ENCODE measurements around the gene MDN1.

Gene MDN1

DNA sequence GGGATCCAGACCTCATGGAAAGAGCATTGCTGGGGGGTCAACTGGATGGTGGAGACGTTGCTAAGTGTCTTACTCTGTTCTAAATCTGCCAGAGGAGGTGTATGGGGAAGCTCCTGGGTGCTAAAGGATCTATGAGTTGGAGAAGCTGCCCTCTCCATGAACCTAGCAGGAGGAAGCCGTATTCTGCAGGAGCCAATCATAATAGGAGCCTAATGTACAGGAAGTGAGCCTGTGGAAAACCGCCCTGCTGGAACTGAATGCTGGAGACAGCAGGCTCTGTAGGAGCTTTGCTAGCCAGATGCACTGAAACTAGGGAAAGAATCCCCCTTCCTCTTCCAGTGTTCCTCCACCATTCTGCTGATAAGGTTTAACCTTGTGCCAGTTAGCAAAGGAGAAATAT is 20.9 kb upstream of the MDN1 start:
- TF ChIP-seq, protein P1, sequence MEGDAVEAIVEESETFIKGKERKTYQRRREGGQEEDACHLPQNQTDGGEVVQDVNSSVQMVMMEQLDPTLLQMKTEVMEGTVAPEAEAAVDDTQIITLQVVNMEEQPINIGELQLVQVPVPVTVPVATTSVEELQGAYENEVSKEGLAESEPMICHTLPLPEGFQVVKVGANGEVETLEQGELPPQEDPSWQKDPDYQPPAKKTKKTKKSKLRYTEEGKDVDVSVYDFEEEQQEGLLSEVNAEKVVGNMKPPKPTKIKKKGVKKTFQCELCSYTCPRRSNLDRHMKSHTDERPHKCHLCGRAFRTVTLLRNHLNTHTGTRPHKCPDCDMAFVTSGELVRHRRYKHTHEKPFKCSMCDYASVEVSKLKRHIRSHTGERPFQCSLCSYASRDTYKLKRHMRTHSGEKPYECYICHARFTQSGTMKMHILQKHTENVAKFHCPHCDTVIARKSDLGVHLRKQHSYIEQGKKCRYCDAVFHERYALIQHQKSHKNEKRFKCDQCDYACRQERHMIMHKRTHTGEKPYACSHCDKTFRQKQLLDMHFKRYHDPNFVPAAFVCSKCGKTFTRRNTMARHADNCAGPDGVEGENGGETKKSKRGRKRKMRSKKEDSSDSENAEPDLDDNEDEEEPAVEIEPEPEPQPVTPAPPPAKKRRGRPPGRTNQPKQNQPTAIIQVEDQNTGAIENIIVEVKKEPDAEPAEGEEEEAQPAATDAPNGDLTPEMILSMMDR (IDR thresholded peaks at IDR 0.05) = no peak
- peaks cover 24% of the 10 kb centered on the region for H3K4me1 Mint-ChIP-seq
- peak overlapping the region; percentile 81 for H3K27ac Mint-ChIP-seq
- no peak for DNase-seq
- no peak overlapping the region for H3K4me3 Mint-ChIP-seq
- peaks cover 38% of the 10 kb centered on the region for H3K36me3 Mint-ChIP-seq (ENCODE audit: low read depth)
- H3K27me3 Mint-ChIP-seq (ENCODE audit: low read depth, poor library complexity) = no peaks in the 10 kb centered on the region
- H3K9me3 Mint-ChIP-seq = no peaks in the 10 kb centered on the region

DNA sequence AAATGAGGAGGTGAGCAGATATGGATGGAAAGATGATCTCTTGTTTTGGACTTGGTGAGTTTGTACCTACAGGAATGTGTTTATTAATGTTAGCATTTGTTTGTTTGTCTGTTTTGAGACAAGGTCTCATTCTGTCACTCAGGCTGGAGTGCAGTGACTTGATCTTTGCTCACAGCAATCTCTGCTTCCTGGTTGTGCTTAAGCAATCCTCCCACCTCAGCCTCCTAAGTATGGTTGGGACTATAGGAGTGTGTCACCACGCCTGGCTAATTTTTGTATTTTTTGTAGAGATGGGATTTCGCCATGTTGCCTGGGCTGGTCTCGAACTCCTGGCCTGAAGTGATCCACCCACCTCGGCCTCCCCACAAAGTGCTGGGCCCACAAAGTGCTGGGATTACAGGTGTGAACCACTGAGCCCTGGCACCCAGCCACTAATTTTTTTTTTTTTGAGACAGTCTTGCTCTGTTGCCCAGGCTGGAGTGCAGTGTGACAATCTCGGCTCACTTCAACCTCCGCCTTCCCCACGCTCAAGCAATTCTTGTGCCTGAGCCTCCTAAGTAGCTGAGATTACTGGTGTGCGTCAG is 17.1 kb upstream of the MDN1 start:
- H3K4me3 Mint-ChIP-seq = no peak overlapping the region
- DNase-seq = no peak
- H3K27ac Mint-ChIP-seq = no peak overlapping the region
- TF ChIP-seq, protein P1 (IDR thresholded peaks at IDR 0.05) = no peak
- H3K9me3 Mint-ChIP-seq = no peaks in the 10 kb centered on the region
- H3K4me1 Mint-ChIP-seq = peaks cover 13% of the 10 kb centered on the region
- H3K36me3 Mint-ChIP-seq (ENCODE audit: low read depth) = peaks cover 64% of the 10 kb centered on the region
- H3K27me3 Mint-ChIP-seq (ENCODE audit: low read depth, poor library complexity) = no peaks in the 10 kb centered on the region

DNA sequence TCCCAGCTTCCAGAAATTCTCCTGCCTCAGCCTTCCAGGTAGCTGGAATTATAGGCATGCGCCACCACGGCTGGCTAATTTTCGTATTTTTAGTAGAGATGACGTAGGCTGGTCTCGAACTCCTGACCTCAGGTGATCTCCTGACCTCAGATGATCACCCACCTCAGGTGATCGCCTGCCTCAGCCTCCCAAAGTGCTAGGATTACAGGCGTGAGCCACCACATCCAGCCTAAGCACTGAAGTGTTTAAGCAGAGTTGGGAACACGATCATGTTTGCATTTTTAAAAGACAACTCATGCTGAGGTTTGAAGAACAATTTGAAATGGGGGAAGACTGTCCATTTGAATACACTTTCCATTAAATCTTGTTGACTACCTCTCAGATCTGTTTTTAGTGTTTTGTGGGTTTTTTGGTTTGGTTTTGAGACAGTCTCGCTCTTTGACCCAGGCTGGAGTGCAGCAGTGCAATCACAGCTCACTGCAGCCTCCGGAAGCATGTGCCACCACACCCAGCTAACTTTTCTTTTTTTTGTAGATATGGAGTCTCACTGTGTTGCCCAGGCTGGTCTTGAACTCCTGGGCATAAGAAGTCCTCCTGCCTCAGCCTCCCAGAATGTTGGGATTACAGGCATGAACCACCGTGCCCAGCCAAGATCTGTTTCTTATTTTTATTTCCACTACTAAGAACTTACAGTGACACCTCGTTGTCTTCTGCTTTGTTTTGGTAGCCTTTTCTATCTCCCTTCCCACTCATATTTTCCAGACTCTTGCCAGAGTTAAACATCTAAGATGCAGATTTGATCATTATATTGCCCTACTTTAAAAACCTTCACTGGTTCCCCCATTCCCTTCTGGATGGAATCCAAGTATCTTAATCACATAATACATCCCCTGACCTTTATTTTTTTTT is 15.5 kb upstream of the MDN1 start:
- TF ChIP-seq, protein P1 (IDR thresholded peaks at IDR 0.05) = no peak
- no peak for DNase-seq
- H3K36me3 Mint-ChIP-seq (ENCODE audit: low read depth) = peaks cover 66% of the 10 kb centered on the region
- H3K4me1 Mint-ChIP-seq = peaks cover 21% of the 10 kb centered on the region
- H3K9me3 Mint-ChIP-seq = no peaks in the 10 kb centered on the region
- H3K27me3 Mint-ChIP-seq (ENCODE audit: low read depth, poor library complexity) = peaks cover 3% of the 10 kb centered on the region
- H3K4me3 Mint-ChIP-seq = no peak overlapping the region
- peak overlapping the region; percentile 44 for H3K27ac Mint-ChIP-seq

DNA sequence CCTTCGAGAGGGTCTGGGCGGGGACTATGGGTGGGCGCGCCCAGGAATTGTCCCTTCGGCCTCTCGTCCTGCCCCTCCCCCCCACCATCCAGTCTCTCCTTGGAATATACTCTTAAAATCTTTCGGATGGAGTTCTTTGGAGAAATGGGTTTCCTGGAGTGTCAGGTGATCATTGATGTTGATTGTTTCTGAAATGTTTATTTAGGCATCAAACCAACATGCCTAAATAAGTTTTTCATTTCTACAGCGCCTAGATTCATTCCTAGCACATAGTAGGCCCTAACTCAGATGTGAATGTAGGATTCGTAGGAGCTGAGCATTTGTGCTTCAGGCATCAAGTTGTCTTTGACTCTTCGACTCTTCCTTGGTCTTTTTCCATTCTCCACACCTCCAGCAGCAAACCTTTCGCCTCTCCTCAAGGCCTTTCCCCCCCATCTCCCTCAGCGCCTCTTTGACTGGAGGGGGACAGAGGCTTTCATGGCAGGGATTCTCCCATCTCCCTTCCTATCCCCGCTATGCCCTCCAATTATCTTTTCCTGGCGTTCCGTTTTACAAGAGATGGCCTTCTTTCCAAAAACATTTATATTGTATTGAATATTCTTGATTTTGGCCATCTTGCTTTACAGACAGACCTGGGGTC is 10.7 kb upstream of the MDN1 start:
- DNase-seq = no peak
- TF ChIP-seq, protein P1 (IDR thresholded peaks at IDR 0.05) = no peak
- Mint-ChIP-seq H3K9me3 (no peaks in the 10 kb centered on the region), H3K36me3 (ENCODE audit: low read depth) (peaks cover 30% of the 10 kb centered on the region), H3K4me1 (peaks cover 22% of the 10 kb centered on the region), H3K27me3 (ENCODE audit: low read depth, poor library complexity) (peaks cover 3% of the 10 kb centered on the region), H3K27ac (peak overlapping the region; percentile 73), H3K4me3 (peak overlapping the region; percentile 97)

DNA sequence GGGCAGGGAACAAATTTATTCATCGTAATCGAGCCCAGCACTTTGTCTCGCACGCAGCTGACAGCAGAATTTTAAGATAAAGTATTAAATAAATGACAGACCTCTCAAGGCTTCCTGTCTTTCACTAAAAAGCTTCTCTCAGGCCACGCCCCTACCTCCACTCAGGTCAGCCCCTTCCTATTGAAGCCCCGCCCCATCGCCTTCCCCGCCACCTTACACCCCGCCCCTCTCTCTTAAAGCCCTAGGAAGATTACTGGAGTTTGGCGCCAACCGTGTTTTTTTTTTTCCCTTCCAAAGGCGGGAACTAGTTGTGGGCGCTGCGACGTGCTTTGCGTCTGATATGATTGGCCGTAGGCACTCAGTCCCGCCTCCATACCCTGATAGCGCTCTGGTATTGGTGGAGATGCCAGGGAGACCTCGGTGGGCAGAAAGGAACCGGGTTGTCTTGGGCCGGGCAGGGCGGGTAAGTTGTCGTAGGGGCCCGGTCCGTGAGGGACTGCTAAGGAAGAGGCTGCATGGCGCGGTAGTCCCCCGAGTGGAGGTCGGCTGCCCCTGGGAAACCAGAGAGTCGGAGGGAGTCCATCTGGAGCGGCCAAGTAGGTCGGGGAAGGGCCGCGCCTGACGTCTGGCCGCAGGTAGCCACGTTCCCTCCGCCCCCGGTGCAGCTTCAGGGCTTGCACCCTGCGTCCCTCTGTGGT is 10.0 kb upstream of the MDN1 start, which contains the start of gene CASP8AP2:
Gene CASP8AP2, plus strand, starts transcription at position 409 of the 698 bp plus-strand sequence.
- peak; percentile 92 for DNase-seq
- Mint-ChIP-seq H3K27ac (peak within 1 kb of the TSS; percentile 87), H3K9me3 (no peaks in the 10 kb centered on the region), H3K4me3 (peak within 1 kb of the TSS; percentile 97), H3K36me3 (ENCODE audit: low read depth) (peaks cover 24% of the 10 kb centered on the region), H3K27me3 (ENCODE audit: low read depth, poor library complexity) (peaks cover 3% of the 10 kb centered on the region), H3K4me1 (peaks cover 21% of the 10 kb centered on the region)
- TF ChIP-seq, protein P1 (IDR thresholded peaks at IDR 0.05) = no peak
